DMS53 (cell line): Measurements from ENCODE around the gene THOP1.

ENCODE experiments used
- DNase-seq: peaks from one replicate; lab custom pipeline; 2025; lab: John Stamatoyannopoulos, UW

THOP1 gene

DNA sequence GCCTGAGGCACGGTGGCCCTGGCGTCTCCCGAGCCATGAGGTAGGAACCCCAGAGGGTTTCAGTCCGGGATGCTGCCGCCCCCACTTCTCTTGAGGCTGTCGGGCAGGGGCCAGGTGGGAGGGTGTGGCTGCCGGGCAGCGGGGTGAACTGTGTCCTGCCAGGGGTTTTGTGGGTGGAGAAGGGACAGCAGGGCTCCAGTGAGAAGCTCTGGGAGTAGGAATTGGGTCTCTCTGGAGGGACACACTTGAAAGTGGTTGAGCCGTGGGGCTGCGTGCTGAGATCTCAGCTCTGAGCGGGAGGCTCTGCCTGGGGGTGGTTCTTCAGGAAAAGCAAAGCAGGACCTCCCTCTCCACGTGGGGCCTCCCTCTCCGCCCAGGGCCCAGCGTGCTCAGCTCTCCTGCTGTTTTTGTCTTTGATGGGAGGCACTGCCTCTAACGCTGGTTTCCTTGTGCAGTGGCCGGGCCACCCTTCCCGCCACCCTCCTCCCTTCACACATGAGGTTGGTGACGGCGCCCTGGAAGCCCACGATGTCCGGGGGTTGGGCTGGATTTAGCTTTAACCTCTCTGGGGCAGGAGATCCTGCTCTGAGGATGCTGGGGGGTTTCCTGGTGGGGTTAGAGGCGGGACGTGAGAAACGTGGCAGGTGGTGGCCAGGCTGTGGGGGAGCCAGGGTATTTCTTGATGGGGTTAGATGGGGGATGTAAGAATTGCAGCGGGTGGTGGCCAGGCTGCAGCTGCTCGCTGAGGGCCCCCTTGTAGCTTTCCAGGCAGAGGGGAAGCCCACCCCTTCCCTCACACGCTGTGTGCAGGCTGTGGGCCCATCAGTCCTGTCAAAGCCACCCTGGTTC lies 19.1 kb downstream of the THOP1 start:
- DNase-seq: no peak

DNA sequence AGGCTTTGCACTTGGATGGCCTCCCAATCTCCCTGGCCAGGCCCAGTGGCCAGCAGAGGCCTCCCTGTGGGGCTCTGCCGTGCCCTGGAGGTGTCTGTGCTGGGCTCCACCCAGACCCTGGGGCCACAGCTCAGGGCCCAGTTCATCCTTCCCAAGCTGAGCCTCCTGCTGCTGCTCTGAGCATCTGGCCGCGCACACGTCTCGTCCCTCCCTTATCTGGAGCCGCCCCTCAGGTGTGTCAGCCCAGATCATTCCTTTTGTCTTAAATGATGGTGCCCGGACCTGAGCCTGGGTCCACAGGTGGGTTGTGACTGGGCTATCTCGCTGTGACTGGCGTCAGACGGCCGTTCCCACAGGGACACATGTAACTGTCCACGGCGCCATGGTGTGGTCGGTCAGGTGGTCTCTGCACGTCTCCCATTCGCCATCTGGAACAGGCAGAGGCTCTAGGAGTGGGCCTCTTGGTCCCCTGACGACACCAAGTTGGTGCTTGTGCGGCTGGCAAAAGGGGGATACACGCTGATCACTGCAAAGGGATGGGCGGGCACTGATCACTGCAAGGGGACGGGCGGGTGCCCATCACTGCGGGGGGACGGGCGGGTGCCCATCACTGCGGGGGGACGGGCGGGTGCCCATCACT lies 20.1 kb downstream of the THOP1 start:
- DNase-seq: no peak

DNA sequence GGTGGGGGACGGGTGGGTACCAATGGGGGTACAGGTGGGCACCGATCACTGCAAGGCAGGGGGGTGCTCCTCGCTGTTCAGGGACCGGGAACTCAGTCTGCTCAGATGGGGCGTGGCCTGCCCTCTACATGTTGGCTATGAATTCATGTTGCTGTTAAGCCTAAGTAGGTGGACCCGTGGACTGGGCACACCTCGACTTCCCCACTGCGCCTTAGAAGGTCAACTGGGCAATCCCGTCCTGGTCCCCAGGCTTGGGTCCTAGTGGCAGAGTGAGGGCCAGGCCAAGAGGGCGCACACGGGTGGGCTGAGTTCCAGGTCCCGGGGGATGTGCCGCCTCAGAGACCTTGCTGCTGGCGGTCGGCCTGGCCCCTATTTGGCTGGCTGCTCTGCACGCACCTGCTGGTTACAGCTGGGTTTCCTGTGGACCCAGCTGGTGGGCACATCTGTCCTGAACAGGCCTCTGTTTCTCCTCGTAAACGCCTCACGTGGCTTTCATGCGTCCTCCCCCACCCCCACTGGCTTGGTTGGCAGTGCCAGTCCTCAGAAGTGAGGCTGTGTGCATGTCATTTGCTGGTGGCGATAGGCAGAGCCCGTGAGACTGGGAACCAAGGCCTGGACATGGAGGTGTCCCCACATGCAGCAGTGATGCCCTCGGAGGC lies 20.8 kb downstream of the THOP1 start:
- no peak for DNase-seq

DNA sequence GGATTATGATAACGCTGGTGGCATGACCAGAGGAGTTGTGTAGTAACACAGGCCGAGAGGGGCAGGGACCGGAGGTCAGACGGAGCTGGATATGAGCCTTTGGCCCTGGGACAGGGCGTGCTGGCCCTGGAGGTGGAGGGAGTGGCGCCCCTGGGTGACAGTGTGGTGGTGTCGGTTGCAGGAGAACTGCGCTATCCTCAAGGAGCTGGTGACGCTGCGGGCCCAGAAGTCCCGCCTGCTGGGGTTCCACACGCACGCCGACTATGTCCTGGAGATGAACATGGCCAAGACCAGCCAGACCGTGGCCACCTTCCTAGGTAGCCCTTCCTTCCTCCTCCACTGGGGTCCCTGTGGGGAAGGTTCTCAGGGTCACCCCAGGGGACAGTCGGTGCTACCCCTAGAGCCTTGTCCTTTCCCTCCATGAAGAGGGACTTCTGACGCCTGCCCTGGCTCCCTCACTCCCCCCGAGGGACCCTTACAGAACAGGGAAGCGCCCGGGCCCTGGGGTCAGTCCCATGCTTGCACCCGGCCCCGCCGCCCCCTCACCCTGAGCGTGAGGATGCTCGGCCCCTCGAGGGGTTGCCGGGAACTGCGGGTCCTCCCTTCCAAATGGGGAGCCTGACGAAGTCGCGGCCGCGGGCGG lies 21.6 kb downstream of the THOP1 start:
- DNase-seq: no peak

DNA sequence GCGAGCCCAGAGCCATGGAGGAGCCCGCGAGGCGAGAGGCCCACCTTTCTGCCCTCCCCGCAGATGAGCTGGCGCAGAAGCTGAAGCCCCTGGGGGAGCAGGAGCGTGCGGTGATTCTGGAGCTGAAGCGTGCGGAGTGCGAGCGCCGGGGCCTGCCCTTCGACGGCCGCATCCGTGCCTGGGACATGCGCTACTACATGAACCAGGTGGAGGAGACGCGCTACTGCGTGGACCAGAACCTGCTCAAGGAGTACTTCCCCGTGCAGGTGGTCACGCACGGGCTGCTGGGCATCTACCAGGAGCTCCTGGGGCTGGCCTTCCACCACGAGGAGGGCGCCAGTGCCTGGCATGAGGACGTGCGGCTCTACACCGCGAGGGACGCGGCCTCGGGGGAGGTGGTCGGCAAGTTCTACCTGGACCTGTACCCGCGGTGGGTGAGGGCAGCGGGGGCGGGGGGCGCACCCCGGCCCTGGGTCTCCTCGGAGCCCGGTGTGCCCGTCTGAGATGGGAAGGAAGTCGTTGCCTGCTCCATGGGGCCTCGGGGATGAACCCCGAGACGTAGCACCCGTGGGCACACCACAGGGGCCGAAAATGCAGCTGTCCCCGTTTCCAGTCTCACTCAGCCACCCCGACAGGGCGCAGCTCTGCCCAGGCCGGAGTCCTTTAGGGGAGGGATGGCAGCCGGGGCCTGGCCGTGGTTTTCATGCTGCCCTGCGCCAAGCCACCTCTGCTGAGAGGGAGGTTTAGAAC lies 22.3 kb downstream of the THOP1 start:
- DNase-seq: no peak

DNA sequence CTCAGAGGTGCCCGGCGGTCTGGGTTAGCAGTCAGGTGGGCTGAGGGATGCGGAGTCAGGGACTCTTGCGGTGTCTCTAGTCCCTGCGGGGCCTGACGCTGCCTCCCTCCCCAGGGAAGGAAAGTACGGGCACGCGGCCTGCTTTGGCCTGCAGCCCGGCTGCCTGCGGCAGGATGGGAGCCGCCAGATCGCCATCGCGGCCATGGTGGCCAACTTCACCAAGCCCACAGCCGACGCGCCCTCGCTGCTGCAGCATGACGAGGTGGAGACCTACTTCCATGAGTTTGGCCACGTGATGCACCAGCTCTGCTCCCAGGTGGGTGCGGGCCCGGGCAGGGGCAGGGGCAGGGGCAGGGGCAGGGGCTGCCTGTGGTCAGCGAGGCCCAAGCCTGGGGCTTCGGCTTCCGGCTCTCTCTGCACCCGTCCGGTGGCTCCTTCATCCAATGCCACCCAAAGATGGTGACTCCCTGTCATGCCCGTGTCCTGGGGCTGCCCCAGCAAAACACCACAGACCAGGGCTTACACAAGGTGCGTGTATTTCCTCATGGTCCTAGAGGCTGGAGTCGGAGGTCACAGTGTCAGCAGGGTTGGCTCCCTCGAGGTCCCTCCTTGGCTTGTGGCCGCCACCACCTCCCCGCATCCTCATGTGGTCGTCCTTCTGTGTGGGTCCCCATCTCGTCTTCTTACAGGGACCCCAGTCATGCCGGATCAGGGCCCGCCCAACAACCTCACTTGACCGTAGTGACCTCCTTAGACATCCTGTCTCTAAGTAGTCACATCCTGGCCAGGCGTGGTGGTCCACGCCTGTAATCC lies 23.0 kb downstream of the THOP1 start:
- no peak for DNase-seq

DNA sequence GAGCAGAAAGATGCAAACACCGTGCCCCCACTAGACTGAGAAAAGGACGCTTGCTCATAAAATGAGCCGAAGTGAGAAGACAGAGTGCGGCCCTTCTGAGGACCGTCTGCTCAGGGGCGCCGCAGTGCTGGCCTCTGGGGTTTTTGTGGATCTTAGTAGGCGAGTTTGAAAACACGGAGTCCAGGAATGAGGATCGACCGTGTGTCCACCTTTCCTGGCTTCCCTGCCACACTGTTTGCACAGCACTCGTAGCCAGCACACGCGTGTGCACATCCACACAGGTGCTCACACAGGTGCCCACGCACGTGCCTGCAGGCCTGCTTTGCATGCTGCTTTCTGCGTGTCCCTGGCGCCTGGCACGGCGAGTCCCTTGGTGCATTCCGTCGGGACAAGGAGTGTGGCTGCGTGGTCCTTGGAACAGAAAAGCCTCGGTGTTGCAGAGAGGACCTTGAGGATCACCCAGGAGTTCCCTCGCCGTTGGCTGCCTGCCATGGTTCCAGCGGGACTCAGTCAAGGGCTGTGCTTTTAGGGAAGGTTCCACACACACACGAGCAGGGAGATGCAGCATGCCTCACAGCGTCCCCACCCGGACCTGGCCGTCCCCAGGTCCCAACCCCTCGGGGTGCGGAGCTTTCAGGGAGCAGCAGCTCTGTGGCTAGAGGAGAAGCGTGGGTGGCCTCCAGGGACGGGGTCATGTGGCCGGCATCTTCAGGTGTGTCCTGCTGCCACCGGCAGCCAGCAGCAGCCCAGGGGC lies 24.3 kb downstream of the THOP1 start:
- DNase-seq: no peak

DNA sequence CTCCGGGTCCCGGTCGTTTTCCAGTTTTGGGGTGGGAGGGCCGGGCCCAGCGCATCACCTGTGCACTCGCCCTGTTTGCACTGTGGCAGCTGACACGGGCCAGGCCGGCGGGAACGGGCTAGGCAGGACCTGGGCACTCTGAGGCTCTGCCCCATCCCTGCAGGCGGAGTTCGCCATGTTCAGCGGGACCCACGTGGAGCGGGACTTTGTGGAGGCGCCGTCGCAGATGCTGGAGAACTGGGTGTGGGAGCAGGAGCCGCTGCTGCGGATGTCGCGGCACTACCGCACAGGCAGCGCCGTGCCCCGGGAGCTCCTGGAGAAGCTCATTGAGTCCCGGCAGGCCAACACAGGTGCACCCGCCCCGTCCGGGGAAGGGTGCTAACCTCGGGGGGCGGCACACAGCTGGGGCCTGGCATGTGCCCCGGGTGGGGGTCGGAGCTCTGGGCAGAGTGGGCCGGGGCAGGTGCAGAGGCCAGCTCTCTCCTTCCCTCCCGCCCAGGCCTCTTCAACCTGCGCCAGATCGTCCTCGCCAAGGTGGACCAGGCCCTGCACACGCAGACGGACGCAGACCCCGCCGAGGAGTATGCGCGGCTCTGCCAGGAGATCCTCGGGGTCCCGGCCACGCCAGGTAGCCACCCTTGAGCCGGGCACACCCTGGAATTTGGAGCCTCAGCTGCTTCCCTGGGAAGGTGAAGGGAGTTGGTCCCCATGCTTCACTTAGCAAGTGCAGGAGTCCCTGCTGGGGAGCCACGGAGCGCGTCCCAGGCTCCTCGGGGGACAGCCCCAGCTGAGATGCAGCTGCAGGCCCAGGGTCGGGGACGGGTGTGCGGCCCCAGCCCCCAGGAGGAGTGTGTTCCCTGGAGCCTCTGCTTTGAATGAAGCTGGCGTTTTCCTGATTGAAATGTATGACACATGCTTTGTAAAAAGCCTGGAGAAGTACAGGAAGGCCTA lies 25.1 kb downstream of the THOP1 start:
- no peak for DNase-seq

DNA sequence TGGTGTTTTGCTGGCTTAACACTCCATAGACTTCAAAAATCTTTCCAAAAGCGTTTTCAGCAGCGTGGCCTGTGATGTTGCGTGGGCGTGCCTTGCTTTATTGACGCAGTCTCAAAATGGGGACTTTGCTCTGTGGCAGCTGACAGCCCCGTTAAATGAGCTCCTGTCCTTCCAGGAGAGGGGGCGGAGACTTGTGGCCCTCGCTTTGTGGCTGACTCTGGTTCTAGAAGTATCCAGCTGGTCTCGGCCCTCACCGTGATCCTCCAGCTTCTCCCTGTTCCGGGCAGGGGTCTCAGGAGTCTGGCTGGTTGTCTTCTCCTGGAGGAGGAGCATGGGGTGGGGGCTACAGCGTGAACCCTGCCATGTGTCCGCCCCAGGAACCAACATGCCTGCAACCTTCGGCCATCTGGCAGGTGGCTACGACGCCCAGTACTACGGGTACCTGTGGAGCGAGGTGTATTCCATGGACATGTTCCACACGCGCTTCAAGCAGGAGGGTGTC lies 26.0 kb downstream of the THOP1 start:
- no peak for DNase-seq

DNA sequence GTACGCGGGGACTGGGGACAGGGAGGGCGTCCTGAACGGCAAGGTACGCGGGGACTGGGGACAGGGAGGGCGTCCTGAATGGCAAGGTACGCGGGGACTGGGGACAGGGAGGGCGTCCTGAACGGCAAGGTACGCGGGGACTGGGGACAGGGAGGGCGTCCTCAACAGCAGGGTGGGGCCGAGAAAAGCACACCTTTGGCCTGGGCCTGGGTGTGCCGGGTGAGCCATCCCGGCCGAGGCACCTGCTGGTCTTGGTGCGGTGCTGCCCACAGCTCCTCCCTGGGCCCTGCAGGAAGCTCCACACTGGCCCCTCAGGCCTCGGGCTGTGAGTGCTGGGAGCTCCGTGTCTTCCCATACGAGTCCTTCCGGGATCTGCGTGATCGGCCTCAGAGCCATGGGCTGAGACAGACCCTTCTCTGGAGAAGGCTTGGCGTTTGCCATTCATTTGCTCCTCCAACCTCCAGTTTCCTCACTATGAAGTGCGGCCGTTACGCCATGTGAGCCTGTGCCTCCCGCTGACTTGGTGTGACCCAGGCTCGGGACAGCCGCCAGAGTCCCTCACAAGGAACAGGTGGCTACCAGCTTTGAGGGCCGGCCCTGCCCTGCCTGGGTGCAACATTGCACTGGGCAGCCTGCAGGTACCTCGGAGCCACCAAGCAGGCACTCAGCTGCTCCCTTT lies 26.6 kb downstream of the THOP1 start:
- no peak for DNase-seq

DNA sequence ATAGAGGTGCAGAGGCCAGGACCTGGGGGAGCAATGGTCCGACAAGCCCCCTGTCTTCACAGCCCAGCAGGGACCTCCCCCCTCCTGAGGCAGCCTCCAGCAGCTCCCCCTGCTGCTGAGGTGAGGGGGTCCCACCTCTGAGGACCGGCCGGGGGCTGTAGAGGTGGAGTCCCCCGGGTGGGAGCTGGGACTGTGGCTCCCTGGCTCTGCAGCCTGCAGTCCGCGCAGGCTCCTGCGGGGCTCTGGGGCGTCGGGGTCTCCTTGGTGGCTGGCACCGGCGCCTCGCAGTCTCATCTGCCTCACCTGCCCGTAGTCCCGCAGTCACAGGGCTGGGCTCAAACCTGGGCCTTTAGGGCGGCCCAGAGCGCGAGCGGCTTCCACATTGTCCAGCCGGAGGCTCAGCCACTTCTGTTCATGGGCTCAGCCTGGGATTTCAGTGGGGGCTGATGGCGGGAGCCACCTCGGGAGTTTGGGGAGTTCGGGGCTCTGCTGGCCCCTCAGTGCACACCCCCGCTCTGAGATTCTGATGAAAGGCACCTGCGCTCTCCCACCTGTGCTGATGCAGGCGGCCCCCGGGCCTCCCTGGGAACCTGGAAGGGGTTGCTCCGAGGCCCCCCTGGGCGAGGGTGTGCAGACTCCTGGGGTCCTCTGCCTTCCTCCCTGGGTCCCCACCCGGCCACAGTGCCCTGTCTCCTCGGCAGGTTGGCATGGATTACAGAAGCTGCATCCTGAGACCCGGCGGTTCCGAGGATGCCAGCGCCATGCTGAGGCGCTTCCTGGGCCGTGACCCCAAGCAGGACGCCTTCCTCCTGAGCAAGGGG lies 27.3 kb downstream of the THOP1 start:
- DNase-seq: no peak

DNA sequence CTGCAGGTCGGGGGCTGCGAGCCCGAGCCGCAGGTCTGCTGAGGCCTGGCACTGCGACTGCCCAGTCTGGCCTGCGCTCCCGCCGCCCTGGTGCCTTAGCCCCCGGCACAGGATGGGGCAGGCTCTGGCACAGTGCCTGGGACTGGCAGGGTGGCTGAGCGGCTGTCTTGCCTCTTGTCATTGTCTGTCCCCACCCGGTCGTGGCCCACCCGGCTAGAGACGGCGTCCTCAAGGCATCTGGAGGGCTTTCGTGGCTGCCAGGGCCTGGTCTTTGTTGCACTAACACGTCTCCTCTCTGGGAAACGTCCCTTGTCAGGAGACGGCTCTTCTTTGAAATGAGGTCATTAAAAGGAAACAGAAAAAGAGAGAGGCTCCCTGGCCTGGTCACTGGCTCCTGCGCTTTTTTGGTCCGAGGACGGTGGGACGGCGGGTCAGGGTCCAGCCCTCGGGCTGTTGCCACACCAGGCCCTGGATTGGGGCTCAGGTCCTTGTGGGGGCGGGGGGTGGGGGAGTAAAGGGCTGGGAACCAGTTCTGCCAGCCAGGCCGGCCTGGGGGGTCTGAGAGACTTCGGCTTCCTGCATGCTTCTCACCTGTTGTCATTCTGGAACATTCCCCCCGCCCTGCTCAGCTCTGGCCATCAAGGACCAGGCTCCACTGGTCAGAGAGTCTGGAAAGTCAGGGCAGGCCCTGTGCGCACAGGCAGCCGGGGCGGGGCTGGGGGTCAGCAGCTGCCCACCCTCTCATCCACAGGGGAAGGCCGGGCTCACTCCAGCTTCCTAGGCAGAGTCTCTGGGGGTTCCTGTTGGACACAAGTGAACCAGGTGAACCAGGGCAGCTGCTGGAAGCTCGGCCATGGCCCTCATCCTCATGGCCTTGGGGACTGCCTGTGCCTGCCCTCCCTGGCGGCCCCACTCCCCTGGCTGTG lies 28.2 kb downstream of the THOP1 start:
- no peak for DNase-seq

DNA sequence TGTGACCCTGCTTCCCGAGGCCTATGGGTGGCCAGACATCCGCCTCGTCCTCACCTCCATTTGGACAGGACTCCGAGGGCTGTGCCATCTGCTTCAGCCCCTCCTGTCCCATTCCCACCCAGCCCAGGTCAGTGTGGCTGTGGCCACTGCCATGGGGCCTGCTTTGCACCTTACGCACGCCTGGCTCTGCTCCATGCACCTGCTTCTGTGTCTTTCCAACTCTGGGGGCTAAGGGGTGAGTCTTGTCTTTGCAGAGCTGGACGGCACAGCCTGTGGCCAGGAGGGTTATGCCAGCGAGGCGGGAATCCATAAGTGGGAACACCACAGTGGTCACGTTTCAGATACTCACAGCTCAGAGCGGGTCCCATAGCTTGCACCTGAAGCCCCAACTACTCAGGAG lies 29.1 kb downstream of the THOP1 start:
- no peak for DNase-seq

DNA sequence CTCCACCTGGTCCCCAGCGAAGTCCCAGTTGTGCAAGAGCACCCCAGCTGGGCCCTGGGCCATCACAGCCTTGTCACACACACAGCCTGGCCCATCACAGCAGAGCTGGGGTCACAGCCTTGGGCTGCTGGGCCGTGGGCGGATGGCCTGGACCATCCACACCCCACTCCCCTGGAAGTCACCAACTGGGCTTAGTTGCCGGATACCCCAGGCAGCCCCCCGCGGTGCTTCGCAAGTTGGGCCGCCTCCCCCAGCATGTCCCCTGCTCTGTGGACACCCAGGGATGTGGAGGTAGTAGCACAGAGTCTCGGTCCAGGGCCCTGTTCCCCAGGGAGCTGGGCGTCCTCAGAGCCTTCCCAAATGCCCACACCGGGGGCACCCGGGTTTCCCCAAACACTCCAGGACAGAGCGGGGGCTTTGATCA lies 29.9 kb downstream of the THOP1 start:
- DNase-seq: no peak

DNA sequence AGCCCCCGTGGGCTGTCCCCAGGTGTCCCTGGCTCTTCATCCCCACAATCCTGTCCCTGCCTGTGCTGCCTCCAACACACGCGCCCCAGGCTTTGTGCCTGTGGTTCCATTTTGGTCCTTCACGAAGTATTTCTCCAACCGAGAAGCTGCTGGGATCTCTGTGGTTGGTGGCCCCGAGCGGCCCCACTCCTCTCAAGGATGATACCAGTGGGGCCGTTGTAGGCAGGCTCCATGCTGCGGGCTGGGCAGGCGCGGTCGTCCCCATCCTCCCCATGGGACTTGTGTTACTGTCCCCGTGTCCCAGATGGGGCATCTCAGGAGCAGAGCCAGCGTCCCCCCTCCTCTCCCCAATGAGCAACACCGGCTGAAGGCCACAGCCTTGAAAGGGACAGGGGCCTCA lies 30.6 kb downstream of the THOP1 start:
- no peak for DNase-seq

DNA sequence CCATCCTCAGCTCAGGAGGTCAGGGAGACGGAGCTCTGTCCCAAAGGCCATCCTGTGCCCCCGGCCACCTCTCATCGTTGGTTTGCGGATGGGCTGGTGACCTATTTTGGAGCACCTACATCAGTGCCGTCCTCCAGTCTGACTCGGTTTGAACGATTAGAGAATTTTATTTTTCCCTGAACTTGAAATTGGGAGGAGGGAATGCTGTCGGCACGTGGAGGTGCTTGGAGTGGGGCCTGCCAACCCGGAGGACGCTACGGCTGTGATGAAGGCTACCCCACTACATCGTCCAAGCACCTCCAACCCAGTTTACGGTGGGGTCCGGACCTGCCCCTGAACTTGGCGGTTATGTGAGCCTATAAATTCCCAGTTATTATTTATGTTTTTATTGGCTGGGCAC lies 31.3 kb downstream of the THOP1 start:
- no peak for DNase-seq
